Measurements from ENCODE around the gene NCAPH2. TPM values are rescaled to one million over a fixed set of nuclear protein-coding genes. Genes with fewer than 3 reads are reported as not detected.
A peak's percentile ranks its signal among the peaks of the same experiment; 100 is the strongest.

The NCAPH2 gene
- total RNA-seq, 4 donors from 2014 or later: 34.8 to 45.0 (median 42.1) TPM

GRCh38 chr22:50482107-50483074, 25.6 kb upstream of the NCAPH2 start:
- H3K4me3 ChIP-seq: peak overlapping the region in 1 of 2 donors; percentile 51
- no peaks in the 10 kb centered on the region for H3K9me3 ChIP-seq
- TF ChIP-seq EP300 (IDR thresholded peaks at IDR 0.05): no peak
- no peak for TF ChIP-seq POLR2AphosphoS5 (IDR thresholded peaks at IDR 0.05)
- TF ChIP-seq CTCF (IDR thresholded peaks at IDR 0.05): no peak
- 93% methylated on average over 2 of the region's 35 CpGs; no CpG with 5 or more reads in 1 of the 2 donors for WGBS, 2 donors (ENCODE audit: low coverage in 1 of 2)
- no peaks in the 10 kb centered on the region for H3K36me3 ChIP-seq
- peaks cover 88% of the 10 kb centered on the region for H3K27me3 ChIP-seq
- H3K27ac ChIP-seq: no peak overlapping the region
- no peak for ATAC-seq
- peaks cover 0 to 19% (median 0%) of the 10 kb centered on the region in 3 donors for H3K4me1 ChIP-seq

- no peaks in the 10 kb centered on the region for H3K9me3 ChIP-seq
- TF ChIP-seq CTCF (IDR thresholded peaks at IDR 0.05) (no peak), POLR2A (IDR thresholded peaks at IDR 0.05) (no peak), EP300 (IDR thresholded peaks at IDR 0.05) (no peak), POLR2AphosphoS5 (IDR thresholded peaks at IDR 0.05) (no peak)
- H3K27ac ChIP-seq: no peak overlapping the region
- WGBS, 2 donors (ENCODE audit: low coverage in 1 of 2): 55% methylated on average over 4 of the region's 10 CpGs; no CpG with 5 or more reads in 1 of the 2 donors
- H3K4me3 ChIP-seq: no peak overlapping the region
- peaks cover 0 to 19% (median 0%) of the 10 kb centered on the region in 3 donors for H3K4me1 ChIP-seq
- peaks cover 95% of the 10 kb centered on the region for H3K27me3 ChIP-seq
- ATAC-seq: no peak
- H3K36me3 ChIP-seq: no peaks in the 10 kb centered on the region
Observed at GRCh38 chr22:50483106-50483505, 24.9 kb upstream of the NCAPH2 start.

DNA sequence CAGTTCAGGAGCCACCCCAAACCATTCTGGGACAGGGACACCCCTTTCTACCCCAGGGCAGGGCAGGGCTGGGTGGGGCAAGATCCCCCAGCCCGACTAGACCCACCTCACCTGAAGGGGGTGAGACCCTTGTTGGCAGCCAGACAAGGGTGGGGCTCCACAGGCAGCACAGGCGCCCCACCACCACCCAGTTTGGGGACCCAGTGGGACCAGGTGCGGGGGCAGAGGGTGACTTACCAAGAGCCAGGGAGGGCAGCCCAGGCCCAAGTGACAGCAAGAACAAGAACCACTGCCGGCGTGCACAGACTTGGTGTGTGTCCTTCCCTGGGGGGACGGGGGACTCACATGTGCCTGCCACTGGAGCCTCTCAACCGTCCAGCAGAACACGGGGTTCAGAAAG, 24.5 kb upstream of the NCAPH2 start:
- 80% methylated on average over 3 of the region's 8 CpGs; no CpG with 5 or more reads in 1 of the 2 donors for WGBS, 2 donors (ENCODE audit: low coverage in 1 of 2)
- TF ChIP-seq POLR2A (IDR thresholded peaks at IDR 0.05) (no peak), CTCF (IDR thresholded peaks at IDR 0.05) (no peak), EP300 (IDR thresholded peaks at IDR 0.05) (no peak), POLR2AphosphoS5 (IDR thresholded peaks at IDR 0.05) (no peak)
- no peak for ATAC-seq
- Histone ChIP-seq H3K4me1 (peaks cover 0 to 19% (median 0%) of the 10 kb centered on the region in 3 donors), H3K4me3 (no peak overlapping the region), H3K27ac (no peak overlapping the region), H3K9me3 (no peaks in the 10 kb centered on the region), H3K36me3 (no peaks in the 10 kb centered on the region), H3K27me3 (peaks cover 100% of the 10 kb centered on the region)

- Histone ChIP-seq H3K27ac (no peak overlapping the region), H3K4me1 (peaks cover 0 to 19% (median 0%) of the 10 kb centered on the region in 3 donors), H3K9me3 (no peaks in the 10 kb centered on the region), H3K27me3 (peaks cover 99% of the 10 kb centered on the region), H3K4me3 (no peak overlapping the region), H3K36me3 (no peaks in the 10 kb centered on the region)
- 66 to 87% methylated on average over 6 to 10 of the region's 31 CpGs for WGBS, 2 donors (ENCODE audit: low coverage in 1 of 2)
- TF ChIP-seq EP300 (IDR thresholded peaks at IDR 0.05): no peak
- no peak for TF ChIP-seq POLR2AphosphoS5 (IDR thresholded peaks at IDR 0.05)
- TF ChIP-seq CTCF (IDR thresholded peaks at IDR 0.05): no peak
- no peak for TF ChIP-seq POLR2A (IDR thresholded peaks at IDR 0.05)
- ATAC-seq: no peak
Observed at GRCh38 chr22:50483977-50484853, 23.8 kb upstream of the NCAPH2 start.

All from gastroesophageal sphincter (tissue), 4 donors.